AG09309 (cell line): ENCODE measurements around the gene SH3BP2.

Source experiments
- DNase-seq: peaks from one replicate; pipeline ENCODE4 v3.0.0-alpha.2; 2010; ENCODE audit warnings: low read depth
- H3K4me3 ChIP-seq: 2 replicates; pipeline ENCODE4 v1.5.1; 2011; ENCODE audit warnings: mild to moderate bottlenecking, low read depth, low read length, moderate library complexity; ENCODE audit not compliant: control insufficient read depth
- CTCF ChIP-seq: IDR thresholded peaks from 2 replicates; pipeline ENCODE4 v1.5.1; 2011; ENCODE audit warnings: mild to moderate bottlenecking, low read depth, low read length, inconsistent platforms; ENCODE audit not compliant: insufficient read depth, control insufficient read depth; ENCODE audit errors: missing control alignments

Gene SH3BP2

DNA sequence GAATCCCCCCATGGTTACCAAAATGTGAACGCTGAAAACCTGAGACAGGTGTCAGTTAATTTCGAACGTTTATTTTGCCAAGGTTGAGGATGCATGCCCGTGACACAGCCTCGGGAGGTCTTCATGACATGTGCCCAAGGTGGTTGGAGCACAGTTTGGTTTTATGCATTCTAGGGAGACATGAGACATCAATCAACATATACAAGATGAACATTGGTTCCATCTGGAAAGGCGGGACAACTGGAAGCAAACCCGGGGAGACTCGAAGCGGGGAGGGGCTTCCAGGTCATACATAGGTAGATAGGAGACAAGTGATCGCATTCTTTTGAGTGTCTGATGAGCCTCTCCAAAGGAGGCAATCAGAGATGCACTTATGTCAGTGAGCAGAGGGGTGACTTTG lies 11.0 kb upstream of the SH3BP2 start:
- H3K4me3 ChIP-seq, result no peak overlapping the region
- no peak for TF ChIP-seq CTCF
- DNase-seq, result no peak

DNA sequence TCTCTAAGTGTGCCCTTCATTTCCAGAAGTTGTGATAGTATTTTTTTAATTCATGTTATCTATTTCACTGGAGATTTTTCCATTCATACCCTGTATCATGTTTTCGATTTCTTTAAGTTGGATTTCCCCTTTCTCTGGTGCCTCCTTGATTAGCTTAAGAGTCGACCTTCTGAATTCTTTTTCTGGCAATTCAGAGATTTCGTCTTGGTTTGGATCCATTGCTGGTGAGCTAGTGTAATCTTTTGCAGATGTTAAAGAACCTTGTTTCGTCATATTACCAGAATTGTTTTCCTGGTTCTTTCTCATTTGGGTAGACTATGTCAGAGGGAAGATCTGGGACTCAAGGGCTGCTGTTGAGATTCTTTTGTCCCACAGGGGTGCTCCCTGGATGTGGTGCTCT lies 9.1 kb upstream of the SH3BP2 start:
- no peak for TF ChIP-seq CTCF

GRCh38 chr4:2785613-2786012 lies 7.3 kb upstream of the SH3BP2 start:
- no peak overlapping the region for H3K4me3 ChIP-seq
- no peak for DNase-seq
- no peak for TF ChIP-seq CTCF

More for the DNA sequence above, 9.1 kb upstream of the SH3BP2 start:
- no peak for DNase-seq
- no peak overlapping the region for H3K4me3 ChIP-seq

DNA sequence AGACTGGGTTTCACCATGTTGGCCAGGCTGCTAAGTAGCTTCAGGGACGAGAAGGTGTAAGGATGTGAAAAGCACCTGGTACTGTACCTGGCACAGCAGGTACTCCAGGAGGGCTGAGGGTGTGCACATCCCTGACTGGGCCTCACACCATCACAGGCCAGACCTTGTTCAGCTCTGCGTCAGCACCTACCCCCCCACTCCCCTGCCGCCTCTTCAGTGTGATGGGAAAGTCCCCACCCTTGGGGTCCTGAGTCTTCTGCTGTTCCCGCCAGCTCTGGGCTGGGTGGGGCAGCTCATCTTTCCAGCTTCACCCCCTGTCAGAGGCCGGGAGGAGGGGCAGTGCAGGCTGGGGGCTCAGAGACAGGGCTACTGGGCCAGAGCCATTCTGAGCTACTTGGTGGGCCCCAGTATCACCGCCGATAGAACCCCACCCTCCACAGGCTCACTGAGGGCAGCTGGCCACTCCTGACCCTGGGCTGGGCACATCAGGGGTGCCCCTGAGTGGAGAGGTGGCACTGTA lies 6.7 kb upstream of the SH3BP2 start:
- no peak for DNase-seq
- no peak for TF ChIP-seq CTCF
- no peak overlapping the region for H3K4me3 ChIP-seq

DNA sequence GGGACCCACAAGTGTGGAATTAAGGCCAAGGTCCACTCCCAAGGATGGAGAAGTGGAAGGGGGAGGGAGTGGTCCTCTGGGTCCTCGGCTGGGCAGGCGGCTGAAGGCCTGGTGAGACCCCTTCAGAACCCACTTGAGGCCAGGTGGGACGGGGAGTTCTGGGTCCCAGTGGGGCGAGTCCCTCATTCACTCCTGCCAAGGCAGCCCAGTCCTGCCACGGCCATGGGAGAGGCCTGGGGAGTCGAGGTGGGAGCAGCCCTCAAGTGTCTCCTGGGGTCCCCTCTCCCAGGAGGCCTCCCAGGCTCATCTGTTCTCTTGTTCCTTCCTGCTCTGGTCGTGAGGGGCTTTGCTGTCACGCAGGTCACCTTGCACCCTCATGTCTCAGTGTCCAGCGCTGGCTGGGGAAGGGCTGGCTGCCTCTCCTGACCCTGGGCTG lies 6.1 kb upstream of the SH3BP2 start:
- H3K4me3 ChIP-seq, result no peak overlapping the region
- TF ChIP-seq CTCF, result no peak
- no peak for DNase-seq

GRCh38 chr4:2787230-2788100 lies 5.4 kb upstream of the SH3BP2 start:
- TF ChIP-seq CTCF, result no peak
- DNase-seq, result no peak
- H3K4me3 ChIP-seq, result no peak overlapping the region
